ENCODE results near the gene ITK.

ITK gene

GRCh38 chr5:157290981-157291711 is 110.5 kb downstream of the ITK start:
- TF ChIP-seq, protein P1, sequence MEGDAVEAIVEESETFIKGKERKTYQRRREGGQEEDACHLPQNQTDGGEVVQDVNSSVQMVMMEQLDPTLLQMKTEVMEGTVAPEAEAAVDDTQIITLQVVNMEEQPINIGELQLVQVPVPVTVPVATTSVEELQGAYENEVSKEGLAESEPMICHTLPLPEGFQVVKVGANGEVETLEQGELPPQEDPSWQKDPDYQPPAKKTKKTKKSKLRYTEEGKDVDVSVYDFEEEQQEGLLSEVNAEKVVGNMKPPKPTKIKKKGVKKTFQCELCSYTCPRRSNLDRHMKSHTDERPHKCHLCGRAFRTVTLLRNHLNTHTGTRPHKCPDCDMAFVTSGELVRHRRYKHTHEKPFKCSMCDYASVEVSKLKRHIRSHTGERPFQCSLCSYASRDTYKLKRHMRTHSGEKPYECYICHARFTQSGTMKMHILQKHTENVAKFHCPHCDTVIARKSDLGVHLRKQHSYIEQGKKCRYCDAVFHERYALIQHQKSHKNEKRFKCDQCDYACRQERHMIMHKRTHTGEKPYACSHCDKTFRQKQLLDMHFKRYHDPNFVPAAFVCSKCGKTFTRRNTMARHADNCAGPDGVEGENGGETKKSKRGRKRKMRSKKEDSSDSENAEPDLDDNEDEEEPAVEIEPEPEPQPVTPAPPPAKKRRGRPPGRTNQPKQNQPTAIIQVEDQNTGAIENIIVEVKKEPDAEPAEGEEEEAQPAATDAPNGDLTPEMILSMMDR (IDR thresholded peaks at IDR 0.05; ENCODE audit: low read length, missing control alignments), result no peak
- DNase-seq (ENCODE audit: low read depth), result no peak
- no peak overlapping the region for H3K4me3 ChIP-seq (replicated peaks; ENCODE audit: low read depth, low read length)

GRCh38 chr5:157292599-157292998 is 112.0 kb downstream of the ITK start:
- DNase-seq (ENCODE audit: low read depth), result no peak
- TF ChIP-seq, protein P1 (IDR thresholded peaks at IDR 0.05; ENCODE audit: low read length, missing control alignments), result no peak
- H3K4me3 ChIP-seq (replicated peaks; ENCODE audit: low read depth, low read length), result no peak overlapping the region

GRCh38 chr5:157294407-157295091 is 113.9 kb downstream of the ITK start:
- TF ChIP-seq, protein P1 (IDR thresholded peaks at IDR 0.05; ENCODE audit: low read length, missing control alignments), result no peak
- no peak for DNase-seq (ENCODE audit: low read depth)
- no peak overlapping the region for H3K4me3 ChIP-seq (replicated peaks; ENCODE audit: low read depth, low read length)

DNA sequence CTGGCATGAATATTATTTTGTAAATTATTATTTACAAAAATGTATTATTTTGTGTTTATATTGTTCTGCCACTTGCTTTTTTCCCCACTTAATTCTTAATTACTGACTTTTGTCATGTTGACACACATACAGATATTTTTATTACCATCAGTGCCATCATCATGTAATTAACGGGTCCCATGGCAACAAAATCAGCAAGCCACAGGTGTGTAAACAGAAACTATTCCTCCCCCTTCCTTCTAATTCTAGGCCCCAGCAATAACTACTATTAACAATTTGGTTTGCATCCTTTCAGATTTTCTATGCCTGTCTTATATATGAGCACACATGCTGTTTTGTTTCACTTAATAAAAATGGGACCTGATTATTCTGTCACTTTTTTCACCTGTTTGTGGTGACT is 114.6 kb downstream of the ITK start:
- TF ChIP-seq, protein P1 (IDR thresholded peaks at IDR 0.05; ENCODE audit: low read length, missing control alignments), result no peak
- no peak for DNase-seq (ENCODE audit: low read depth)
- H3K4me3 ChIP-seq (replicated peaks; ENCODE audit: low read depth, low read length), result no peak overlapping the region

- TF ChIP-seq, protein P1 (IDR thresholded peaks at IDR 0.05; ENCODE audit: low read length, missing control alignments), result no peak
- H3K4me3 ChIP-seq (replicated peaks; ENCODE audit: low read depth, low read length), result no peak overlapping the region
- DNase-seq (ENCODE audit: low read depth), result no peak
Measured at GRCh38 chr5:157300564-157300963, 119.9 kb downstream of the ITK start.

DNA sequence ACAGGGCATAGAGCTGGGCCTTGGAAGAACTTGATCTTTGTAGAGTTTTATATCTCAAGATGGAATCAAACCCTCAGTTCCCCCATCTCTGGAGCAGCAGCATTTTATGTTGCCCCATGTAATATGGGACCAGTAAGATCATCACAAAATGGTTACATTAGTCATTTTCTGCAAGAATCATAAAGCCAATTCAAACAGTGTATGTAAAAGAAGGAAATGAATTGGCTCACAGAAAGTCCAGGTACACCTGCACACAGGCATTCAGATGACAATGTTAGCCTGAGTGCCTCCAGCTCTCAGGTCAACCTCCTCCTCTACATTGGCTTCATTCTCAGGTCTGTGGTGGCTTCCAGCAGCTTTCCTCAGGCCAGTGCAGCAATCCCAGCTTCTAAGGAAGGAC is 120.4 kb downstream of the ITK start:
- no peak for DNase-seq (ENCODE audit: low read depth)
- TF ChIP-seq, protein P1 (IDR thresholded peaks at IDR 0.05; ENCODE audit: low read length, missing control alignments), result no peak
- H3K4me3 ChIP-seq (replicated peaks; ENCODE audit: low read depth, low read length), result no peak overlapping the region

Data from fibroblast of pulmonary artery (primary cell).